SK-N-SH (cell line): ENCODE measurements around the gene B3GNT4.

Source experiments
- EP300 ChIP-seq, 2 experiments: IDR thresholded peaks; 2 replicates each; pipeline versions ENCODE4 v1.4.0 to v1.6.1; 2012; ENCODE audit warnings: borderline replicate concordance in 1 of 2, low read depth in 1 of 2, low read length in 1 of 2
- FOXJ3 ChIP-seq: sonication (generic); formaldehyde crosslinking; IDR thresholded peaks from 2 replicates; pipeline ENCODE4 v1.5.1; 2020; ENCODE audit warnings: mild to moderate bottlenecking, missing genetic modification reagents
- GABPA ChIP-seq: IDR thresholded peaks from 2 replicates; pipeline ENCODE4 v1.4.0; 2012; ENCODE audit warnings: low read depth, mild to moderate bottlenecking
- JUND ChIP-seq: IDR thresholded peaks from 2 replicates; pipeline ENCODE4 v1.4.0; 2012
- POLR2AphosphoS5 ChIP-seq: IDR thresholded peaks from 2 replicates; pipeline ENCODE4 v1.6.1; 2012; ENCODE audit warnings: low read depth, low read length
- TCF12 ChIP-seq: IDR thresholded peaks from 2 replicates; pipeline ENCODE4 v1.4.0; 2012
- TF ChIP-seq, protein P1 (sequence below): fragments of 200-600 bp; sonication (generic); IDR thresholded peaks from 2 replicates; pipeline ENCODE4 v1.6.1; 2017; ENCODE audit warnings: antibody characterized with exemption, mild to moderate bottlenecking, moderate library complexity
- TF ChIP-seq, protein P2 (sequence below): IDR thresholded peaks from 2 replicates; pipeline ENCODE4; 2012

DNA sequence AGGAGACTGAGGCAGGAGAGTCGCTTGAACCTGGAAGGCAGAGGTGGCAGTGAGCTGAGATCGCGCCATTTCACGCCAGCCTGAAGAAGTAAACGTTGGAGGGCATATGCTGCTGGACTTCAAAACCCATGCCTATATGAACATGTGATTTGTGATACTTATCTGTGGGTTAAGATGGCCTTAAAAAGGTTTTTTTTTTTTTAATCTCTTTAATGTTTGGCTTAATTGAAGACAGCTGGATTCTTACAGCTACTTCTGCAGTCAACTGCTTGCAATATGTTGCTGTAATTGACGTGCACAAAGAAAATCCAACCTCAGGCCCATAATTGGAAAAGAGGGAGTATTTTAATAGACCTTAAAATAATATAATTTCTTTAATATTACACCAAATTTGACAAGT, 1.5 kb upstream of the B3GNT4 start:
- TF ChIP-seq, protein P1, sequence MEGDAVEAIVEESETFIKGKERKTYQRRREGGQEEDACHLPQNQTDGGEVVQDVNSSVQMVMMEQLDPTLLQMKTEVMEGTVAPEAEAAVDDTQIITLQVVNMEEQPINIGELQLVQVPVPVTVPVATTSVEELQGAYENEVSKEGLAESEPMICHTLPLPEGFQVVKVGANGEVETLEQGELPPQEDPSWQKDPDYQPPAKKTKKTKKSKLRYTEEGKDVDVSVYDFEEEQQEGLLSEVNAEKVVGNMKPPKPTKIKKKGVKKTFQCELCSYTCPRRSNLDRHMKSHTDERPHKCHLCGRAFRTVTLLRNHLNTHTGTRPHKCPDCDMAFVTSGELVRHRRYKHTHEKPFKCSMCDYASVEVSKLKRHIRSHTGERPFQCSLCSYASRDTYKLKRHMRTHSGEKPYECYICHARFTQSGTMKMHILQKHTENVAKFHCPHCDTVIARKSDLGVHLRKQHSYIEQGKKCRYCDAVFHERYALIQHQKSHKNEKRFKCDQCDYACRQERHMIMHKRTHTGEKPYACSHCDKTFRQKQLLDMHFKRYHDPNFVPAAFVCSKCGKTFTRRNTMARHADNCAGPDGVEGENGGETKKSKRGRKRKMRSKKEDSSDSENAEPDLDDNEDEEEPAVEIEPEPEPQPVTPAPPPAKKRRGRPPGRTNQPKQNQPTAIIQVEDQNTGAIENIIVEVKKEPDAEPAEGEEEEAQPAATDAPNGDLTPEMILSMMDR = no peak
- TF ChIP-seq, protein P2, sequence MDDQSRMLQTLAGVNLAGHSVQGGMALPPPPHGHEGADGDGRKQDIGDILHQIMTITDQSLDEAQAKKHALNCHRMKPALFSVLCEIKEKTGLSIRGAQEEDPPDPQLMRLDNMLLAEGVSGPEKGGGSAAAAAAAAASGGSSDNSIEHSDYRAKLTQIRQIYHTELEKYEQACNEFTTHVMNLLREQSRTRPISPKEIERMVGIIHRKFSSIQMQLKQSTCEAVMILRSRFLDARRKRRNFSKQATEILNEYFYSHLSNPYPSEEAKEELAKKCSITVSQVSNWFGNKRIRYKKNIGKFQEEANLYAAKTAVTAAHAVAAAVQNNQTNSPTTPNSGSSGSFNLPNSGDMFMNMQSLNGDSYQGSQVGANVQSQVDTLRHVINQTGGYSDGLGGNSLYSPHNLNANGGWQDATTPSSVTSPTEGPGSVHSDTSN = no peak
- peak in 1 of 2 experiments; percentile 84; a peak in 1 of 4 replicates for TF ChIP-seq EP300 (IDR thresholded peaks at IDR 0.05; ENCODE audit: borderline replicate concordance in 1 of 2, low read depth in 1 of 2, low read length in 1 of 2)
- no peak for TF ChIP-seq POLR2AphosphoS5
- TF ChIP-seq GABPA = no peak
- TF ChIP-seq TCF12 = peak; percentile 59
- 0 out of 2 replicates have a peak, but pooled peaks have one; percentile 31 for TF ChIP-seq FOXJ3 (CRISPR knock-in tag)
- TF ChIP-seq JUND = no peak
